Loucy (cell line): ENCODE measurements around the gene CIDEB.

Source experiments
- CTCF ChIP-seq: fragments of 200-600 bp; sonication (generic); conservative IDR thresholded peaks from 2 replicates; pipeline ENCODE4 v1.5.1; 2014; ENCODE audit warnings: mild to moderate bottlenecking, antibody characterized with exemption, low read length
- EZH2phosphoT487 ChIP-seq: fragments of 200-600 bp; IDR thresholded peaks from 2 replicates; pipeline ENCODE4 v1.6.1; 2018; ENCODE audit warnings: antibody characterized with exemption, mild to moderate bottlenecking, moderate library complexity, borderline replicate concordance

GRCh38 chr14:24309538-24310264 is 1.9 kb upstream of the CIDEB start, which contains the start of gene LTB4R2:
- TF ChIP-seq CTCF = no peak
- no peak for TF ChIP-seq EZH2phosphoT487
